Central memory CD4-positive, alpha-beta T cell (primary cell): ENCODE results near the gene ABTB2.
A peak's percentile ranks its signal among the peaks of the same experiment; 100 is the strongest.
"Not testable (repeated sequence)": the region's sequence is repeated elsewhere in the genome, so short reads cannot be mapped to it uniquely, and the experiment has no call there.

ENCODE experiments used
- DNase-seq: peaks from one replicate; pipeline ENCODE4 v3.0.0; 2022
- total RNA-seq, 3 experiments: gene quantifications; one replicate each; lab custom pipeline; 2026; lab: John Stamatoyannopoulos, UW

The ABTB2 gene
- total RNA-seq: 0.33 to 3.5 (median 3.3) reads per million in 3 experiments

GRCh38 chr11:34357701-34358257, at the start of gene ABTB2:
Gene ABTB2, minus strand, starts transcription at chr11:34358010.
- DNase-seq: peak; percentile 96

GRCh38 chr11:34407121-34407813, 49.5 kb upstream of the ABTB2 start:
- DNase-seq: no peak

- DNase-seq: no peak
These were observed 48.6 kb upstream of the ABTB2 start for GRCh38 chr11:34406413-34406812.

GRCh38 chr11:34405079-34405858, 47.5 kb upstream of the ABTB2 start:
- no peak for DNase-seq

GRCh38 chr11:34404280-34404679, 46.5 kb upstream of the ABTB2 start:
- DNase-seq: no peak

- DNase-seq: no peak
These were observed 45.6 kb upstream of the ABTB2 start for GRCh38 chr11:34403431-34403830.

- no peak for DNase-seq
These were observed 40.0 kb upstream of the ABTB2 start for GRCh38 chr11:34397811-34398210.

- DNase-seq: no peak
These were observed 39.3 kb upstream of the ABTB2 start for GRCh38 chr11:34397120-34397519.

GRCh38 chr11:34395916-34396550, 38.2 kb upstream of the ABTB2 start:
- DNase-seq: no peak

- no peak for DNase-seq
These were observed 37.0 kb upstream of the ABTB2 start for GRCh38 chr11:34394771-34395300.

- no peak for DNase-seq
These were observed 29.8 kb upstream of the ABTB2 start for GRCh38 chr11:34387653-34388052.

GRCh38 chr11:34386356-34386755, 28.5 kb upstream of the ABTB2 start:
- not testable (repeated sequence) for DNase-seq

- no peak for DNase-seq
These were observed 24.9 kb upstream of the ABTB2 start for GRCh38 chr11:34382532-34383276.

GRCh38 chr11:34381775-34382174, 24.0 kb upstream of the ABTB2 start:
- DNase-seq: no peak

- DNase-seq: no peak
These were observed 22.9 kb upstream of the ABTB2 start for GRCh38 chr11:34380696-34381095.

- DNase-seq: no peak
These were observed 21.7 kb upstream of the ABTB2 start for GRCh38 chr11:34379539-34379938.

- DNase-seq: no peak
These were observed 21.3 kb upstream of the ABTB2 start for GRCh38 chr11:34379079-34379478.

- no peak for DNase-seq
These were observed 15.9 kb upstream of the ABTB2 start for GRCh38 chr11:34373727-34374126.

- no peak for DNase-seq
These were observed 8.7 kb upstream of the ABTB2 start for GRCh38 chr11:34366522-34366921.

GRCh38 chr11:34364102-34364501, 6.3 kb upstream of the ABTB2 start:
- no peak for DNase-seq

- DNase-seq: no peak
These were observed 5.7 kb upstream of the ABTB2 start for GRCh38 chr11:34363363-34364084.

GRCh38 chr11:34360046-34360445, 2.2 kb upstream of the ABTB2 start:
- DNase-seq: no peak
